ENCODE data around the gene RALGPS1. TPM values are rescaled to one million over a fixed set of nuclear protein-coding genes. Genes with fewer than 3 reads are reported as not detected.

RALGPS1 gene
- total RNA-seq, 4 donors from 2014 or later, result 7.3 to 22.4 (median 15.4) TPM

- TF ChIP-seq POLR2A (IDR thresholded peaks at IDR 0.05), result no peak
- no peak for TF ChIP-seq CTCF (IDR thresholded peaks at IDR 0.05)
- intact Hi-C loops (cut with DNase I; ENCODE audit: low total_unique reads), result no loop called here
- H3K4me3 ChIP-seq (ENCODE audit: low read depth, poor library complexity, severe bottlenecking), result no peak overlapping the region
- WGBS, 2 donors, result 6 to 7% methylated on average over 16 to 30 of the region's 43 CpGs
- peak in 1 of 2 donors; percentile 91 for DNase-seq (ENCODE audit: low spot score in 2 of 2)
Measured at GRCh38 chr9:126915281-126915816, 767 bp downstream of the RALGPS1 start.

GRCh38 chr9:126915846-126916543, 1.4 kb downstream of the RALGPS1 start:
- intact Hi-C loops (cut with DNase I; ENCODE audit: low total_unique reads), result no loop called here
- TF ChIP-seq CTCF (IDR thresholded peaks at IDR 0.05), result no peak
- no peak for TF ChIP-seq POLR2A (IDR thresholded peaks at IDR 0.05)
- H3K4me3 ChIP-seq (ENCODE audit: low read depth, poor library complexity, severe bottlenecking), result no peak overlapping the region
- 62 to 68% methylated on average over 15 of the region's 15 CpGs for WGBS, 2 donors
- DNase-seq (ENCODE audit: low spot score in 2 of 2), result no peak

GRCh38 chr9:126916909-126917308, 2.3 kb downstream of the RALGPS1 start:
- intact Hi-C loops (cut with DNase I; ENCODE audit: low total_unique reads), result no loop called here
- WGBS, 2 donors, result 74 to 88% methylated on average over 2 of the region's 2 CpGs
- TF ChIP-seq POLR2A (IDR thresholded peaks at IDR 0.05) (no peak), CTCF (IDR thresholded peaks at IDR 0.05) (no peak)
- no peak overlapping the region for H3K4me3 ChIP-seq (ENCODE audit: low read depth, poor library complexity, severe bottlenecking)
- DNase-seq (ENCODE audit: low spot score in 2 of 2), result no peak

- TF ChIP-seq POLR2A (IDR thresholded peaks at IDR 0.05), result no peak
- no peak for TF ChIP-seq CTCF (IDR thresholded peaks at IDR 0.05)
- WGBS, 2 donors, result 72 to 82% methylated on average over 1 of the region's 1 CpG
- intact Hi-C loops (cut with DNase I; ENCODE audit: low total_unique reads), result no loop called here
- no peak overlapping the region for H3K4me3 ChIP-seq (ENCODE audit: low read depth, poor library complexity, severe bottlenecking)
- DNase-seq (ENCODE audit: low spot score in 2 of 2), result no peak
Measured at GRCh38 chr9:126919193-126919592, 4.6 kb downstream of the RALGPS1 start.

GRCh38 chr9:126925876-126926275, 11.3 kb downstream of the RALGPS1 start:
- TF ChIP-seq CTCF (IDR thresholded peaks at IDR 0.05) (no peak), POLR2A (IDR thresholded peaks at IDR 0.05) (no peak)
- no peak for DNase-seq (ENCODE audit: low spot score in 2 of 2)
- intact Hi-C loops (cut with DNase I; ENCODE audit: low total_unique reads), result no loop called here
- H3K4me3 ChIP-seq (ENCODE audit: low read depth, poor library complexity, severe bottlenecking), result no peak overlapping the region

GRCh38 chr9:126926364-126926763, 11.8 kb downstream of the RALGPS1 start:
- DNase-seq (ENCODE audit: low spot score in 2 of 2), result no peak
- TF ChIP-seq POLR2A (IDR thresholded peaks at IDR 0.05) (no peak), CTCF (IDR thresholded peaks at IDR 0.05) (no peak)
- WGBS, 2 donors, result 78 to 87% methylated on average over 2 of the region's 2 CpGs
- intact Hi-C loops (cut with DNase I; ENCODE audit: low total_unique reads), result no loop called here
- H3K4me3 ChIP-seq (ENCODE audit: low read depth, poor library complexity, severe bottlenecking), result no peak overlapping the region

Data from lower leg skin (tissue), 4 donors.